Measurements from ENCODE around the gene GRK3. TPM values are rescaled to one million over a fixed set of nuclear protein-coding genes. Genes with fewer than 3 reads are reported as not detected.

GRK3 gene
- total RNA-seq, 1 experiment from 2014 or later: 14.6 TPM

DNA sequence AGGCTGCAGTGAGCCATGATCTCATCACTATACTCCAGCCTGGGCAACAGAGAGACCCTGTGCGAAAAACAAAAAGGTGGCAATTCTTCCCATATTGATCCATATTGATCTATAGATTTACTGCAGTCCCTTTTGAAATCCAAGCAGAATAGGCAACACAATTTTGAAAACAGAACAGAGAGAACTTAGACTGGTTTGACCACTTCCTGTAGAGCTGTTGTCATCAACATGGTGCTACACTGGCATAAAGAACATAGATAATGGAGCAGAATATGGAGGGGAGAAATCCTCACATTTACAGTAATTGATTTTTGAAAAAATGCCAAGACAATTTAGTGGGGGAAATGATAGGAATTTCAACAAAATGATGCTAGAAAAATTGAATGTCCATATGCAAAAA, 34.1 kb downstream of the GRK3 start:
- TF ChIP-seq SIN3A (IDR thresholded peaks at IDR 0.05; ENCODE audit: low read depth) (no peak), ELF1 (IDR thresholded peaks at IDR 0.05; ENCODE audit: borderline replicate concordance, low read depth) (no peak), ZNF274 (IDR thresholded peaks at IDR 0.05; ENCODE audit: low read depth, low read length) (no peak), ZFX (IDR thresholded peaks at IDR 0.05) (no peak), JUND (IDR thresholded peaks at IDR 0.05) (no peak), EGR1 (IDR thresholded peaks at IDR 0.05; ENCODE audit: low read depth) (no peak), EZH2phosphoT487 (IDR thresholded peaks at IDR 0.05; ENCODE audit: borderline replicate concordance) (no peak), FOSL1 (IDR thresholded peaks at IDR 0.05; ENCODE audit: low read depth) (no peak), SP1 (IDR thresholded peaks at IDR 0.05; ENCODE audit: low read depth) (no peak), YY1 (IDR thresholded peaks at IDR 0.05; ENCODE audit: extremely low read depth, insufficient replicate concordance, low read depth, low read length) (no peak), POLR2A (IDR thresholded peaks at IDR 0.05; ENCODE audit: borderline replicate concordance, extremely low read depth, insufficient read depth, insufficient read length) (no peak), TCF7L2 (IDR thresholded peaks at IDR 0.05; ENCODE audit: borderline replicate concordance, extremely low read depth, insufficient read depth, insufficient read length) (no peak), SRF (IDR thresholded peaks at IDR 0.05; ENCODE audit: low read depth) (no peak)
- TF ChIP-seq, protein P1, sequence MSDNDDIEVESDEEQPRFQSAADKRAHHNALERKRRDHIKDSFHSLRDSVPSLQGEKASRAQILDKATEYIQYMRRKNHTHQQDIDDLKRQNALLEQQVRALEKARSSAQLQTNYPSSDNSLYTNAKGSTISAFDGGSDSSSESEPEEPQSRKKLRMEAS (IDR thresholded peaks at IDR 0.05): no peak
- TF ChIP-seq, protein P2, sequence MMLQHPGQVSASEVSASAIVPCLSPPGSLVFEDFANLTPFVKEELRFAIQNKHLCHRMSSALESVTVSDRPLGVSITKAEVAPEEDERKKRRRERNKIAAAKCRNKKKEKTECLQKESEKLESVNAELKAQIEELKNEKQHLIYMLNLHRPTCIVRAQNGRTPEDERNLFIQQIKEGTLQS (IDR thresholded peaks at IDR 0.05): no peak
- TF ChIP-seq, protein P3, sequence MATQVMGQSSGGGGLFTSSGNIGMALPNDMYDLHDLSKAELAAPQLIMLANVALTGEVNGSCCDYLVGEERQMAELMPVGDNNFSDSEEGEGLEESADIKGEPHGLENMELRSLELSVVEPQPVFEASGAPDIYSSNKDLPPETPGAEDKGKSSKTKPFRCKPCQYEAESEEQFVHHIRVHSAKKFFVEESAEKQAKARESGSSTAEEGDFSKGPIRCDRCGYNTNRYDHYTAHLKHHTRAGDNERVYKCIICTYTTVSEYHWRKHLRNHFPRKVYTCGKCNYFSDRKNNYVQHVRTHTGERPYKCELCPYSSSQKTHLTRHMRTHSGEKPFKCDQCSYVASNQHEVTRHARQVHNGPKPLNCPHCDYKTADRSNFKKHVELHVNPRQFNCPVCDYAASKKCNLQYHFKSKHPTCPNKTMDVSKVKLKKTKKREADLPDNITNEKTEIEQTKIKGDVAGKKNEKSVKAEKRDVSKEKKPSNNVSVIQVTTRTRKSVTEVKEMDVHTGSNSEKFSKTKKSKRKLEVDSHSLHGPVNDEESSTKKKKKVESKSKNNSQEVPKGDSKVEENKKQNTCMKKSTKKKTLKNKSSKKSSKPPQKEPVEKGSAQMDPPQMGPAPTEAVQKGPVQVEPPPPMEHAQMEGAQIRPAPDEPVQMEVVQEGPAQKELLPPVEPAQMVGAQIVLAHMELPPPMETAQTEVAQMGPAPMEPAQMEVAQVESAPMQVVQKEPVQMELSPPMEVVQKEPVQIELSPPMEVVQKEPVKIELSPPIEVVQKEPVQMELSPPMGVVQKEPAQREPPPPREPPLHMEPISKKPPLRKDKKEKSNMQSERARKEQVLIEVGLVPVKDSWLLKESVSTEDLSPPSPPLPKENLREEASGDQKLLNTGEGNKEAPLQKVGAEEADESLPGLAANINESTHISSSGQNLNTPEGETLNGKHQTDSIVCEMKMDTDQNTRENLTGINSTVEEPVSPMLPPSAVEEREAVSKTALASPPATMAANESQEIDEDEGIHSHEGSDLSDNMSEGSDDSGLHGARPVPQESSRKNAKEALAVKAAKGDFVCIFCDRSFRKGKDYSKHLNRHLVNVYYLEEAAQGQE (IDR thresholded peaks at IDR 0.05; ENCODE audit: low read depth): no peak
- TF ChIP-seq, protein P4, sequence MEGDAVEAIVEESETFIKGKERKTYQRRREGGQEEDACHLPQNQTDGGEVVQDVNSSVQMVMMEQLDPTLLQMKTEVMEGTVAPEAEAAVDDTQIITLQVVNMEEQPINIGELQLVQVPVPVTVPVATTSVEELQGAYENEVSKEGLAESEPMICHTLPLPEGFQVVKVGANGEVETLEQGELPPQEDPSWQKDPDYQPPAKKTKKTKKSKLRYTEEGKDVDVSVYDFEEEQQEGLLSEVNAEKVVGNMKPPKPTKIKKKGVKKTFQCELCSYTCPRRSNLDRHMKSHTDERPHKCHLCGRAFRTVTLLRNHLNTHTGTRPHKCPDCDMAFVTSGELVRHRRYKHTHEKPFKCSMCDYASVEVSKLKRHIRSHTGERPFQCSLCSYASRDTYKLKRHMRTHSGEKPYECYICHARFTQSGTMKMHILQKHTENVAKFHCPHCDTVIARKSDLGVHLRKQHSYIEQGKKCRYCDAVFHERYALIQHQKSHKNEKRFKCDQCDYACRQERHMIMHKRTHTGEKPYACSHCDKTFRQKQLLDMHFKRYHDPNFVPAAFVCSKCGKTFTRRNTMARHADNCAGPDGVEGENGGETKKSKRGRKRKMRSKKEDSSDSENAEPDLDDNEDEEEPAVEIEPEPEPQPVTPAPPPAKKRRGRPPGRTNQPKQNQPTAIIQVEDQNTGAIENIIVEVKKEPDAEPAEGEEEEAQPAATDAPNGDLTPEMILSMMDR (IDR thresholded peaks at IDR 0.05 in 2 of 3, conservative IDR thresholded peaks at IDR 0.05 in 1 of 3; ENCODE audit: borderline replicate concordance in 1 of 3, insufficient read depth in 1 of 3, low read depth in 2 of 3, low read length in 2 of 3): no peak
- BruUV-seq (replicated peaks): no TSS peak
- H3K79me2 ChIP-seq (ENCODE audit: insufficient read depth, low read length): no peaks in the 10 kb centered on the region
- H4K20me1 ChIP-seq (ENCODE audit: insufficient read depth): no peaks in the 10 kb centered on the region
- ChIA-PET POLR2A (no interaction called here), CTCF (no interaction called here), RAD21 (ENCODE audit: low non-redundant PET in 1 of 2, low total read pairs in 2 of 2, uncharacterized antibody in 2 of 2, unreplicated experiment in 2 of 2) (no interaction called here)
- DNase-seq (ENCODE audit: low read depth, low spot score) (no peak), ATAC-seq (no peak)
- H3K27me3 ChIP-seq (ENCODE audit: insufficient read depth, low read length): no peaks in the 10 kb centered on the region
- no peak overlapping the region for H3K9ac ChIP-seq (ENCODE audit: low read length)
- H2AFZ ChIP-seq (ENCODE audit: low read depth, low read length, poor library complexity, severe bottlenecking): no peak overlapping the region
- peaks cover 11 to 17% of the 10 kb centered on the region in 2 experiments for H3K4me1 ChIP-seq (ENCODE audit: control insufficient read depth in 1 of 2, insufficient read depth in 2 of 2, low read length in 2 of 2)
- H3K36me3 ChIP-seq (ENCODE audit: control insufficient read depth in 1 of 2, insufficient read depth in 2 of 2, low read length in 2 of 2): no peaks in the 10 kb centered on the region
- H3K9me3 ChIP-seq (ENCODE audit: control insufficient read depth in 1 of 2, insufficient read depth in 1 of 2, low read depth in 1 of 2, low read length in 2 of 2): no peaks in the 10 kb centered on the region
- H3K4me3 ChIP-seq (replicated peaks in 1 of 2; ENCODE audit: low read depth in 1 of 2, low read length in 2 of 2): no peak overlapping the region
- no peaks in the 10 kb centered on the region for H3K9me2 ChIP-seq (ENCODE audit: insufficient read depth)
- intact Hi-C loops (cut with micrococcal nuclease): no loop called here
- no peak overlapping the region for H3K4me2 ChIP-seq (ENCODE audit: low read length)
- H3K27ac ChIP-seq (ENCODE audit: low read depth, low read length): no peak overlapping the region
